CD4-positive, CD25-positive, alpha-beta regulatory T cell (primary cell): ENCODE data around the gene FOSL1. TPM values are rescaled to one million over a fixed set of nuclear protein-coding genes. Genes with fewer than 3 reads are reported as not detected.

ENCODE experiments used
- ATAC-seq, 2 donors: fragments of 150-1000 bp; cut with Tn5 transposase; one replicate each; pipeline ENCODE4 v1.10.0; 2021; ENCODE audit warnings: low read depth in 2 of 2, moderate number of reproducible peaks in 2 of 2, moderate library complexity in 1 of 2
- DNase-seq, 3 donors: peaks; one replicate each; pipeline versions ENCODE4 v3.0.0 to v3.0.0-alpha.2; 2012 to 2022; ENCODE audit warnings: mixed read lengths in 1 of 3
- H3K27ac ChIP-seq: one replicate; pipeline ENCODE4 v1.7.0; 2013; ENCODE audit warnings: mild to moderate bottlenecking, low read length; ENCODE audit not compliant: insufficient read depth, poor library complexity, severe bottlenecking
- H3K27me3 ChIP-seq: one replicate; pipeline ENCODE4 v1.7.0; 2013; ENCODE audit warnings: low read length; ENCODE audit not compliant: control insufficient read depth, insufficient read depth
- H3K36me3 ChIP-seq: one replicate; pipeline ENCODE4 v1.7.0; 2013; ENCODE audit warnings: mild to moderate bottlenecking, low read length, moderate library complexity; ENCODE audit not compliant: control insufficient read depth, insufficient read depth
- H3K4me1 ChIP-seq: 2 replicates; pipeline ENCODE4 v1.7.0; 2013; ENCODE audit warnings: mild to moderate bottlenecking, low read length; ENCODE audit not compliant: insufficient read depth, control insufficient read depth, poor library complexity, severe bottlenecking
- H3K4me3 ChIP-seq: one replicate; pipeline ENCODE4 v1.7.0; 2013; ENCODE audit warnings: low read depth, mild to moderate bottlenecking, low read length, moderate library complexity
- H3K9me3 ChIP-seq, 2 experiments: 1 replicate in 1 of 2; 2 replicates in 1 of 2; pipeline ENCODE4 v1.7.0; 2013; ENCODE audit warnings: low read length in 2 of 2, mild to moderate bottlenecking in 1 of 2, moderate library complexity in 1 of 2; ENCODE audit not compliant: control insufficient read depth in 2 of 2
- H3K27ac Mint-ChIP-seq, 3 donors: one replicate each; pipeline ENCODE4 v1.8.0; 2020 to 2022; ENCODE audit warnings: mild to moderate bottlenecking in 3 of 3, mixed read lengths in 3 of 3, moderate library complexity in 2 of 3
- H3K27me3 Mint-ChIP-seq: one replicate; pipeline ENCODE4 v1.8.0; 2022; ENCODE audit warnings: mild to moderate bottlenecking, mixed read lengths
- H3K36me3 Mint-ChIP-seq: one replicate; pipeline ENCODE4 v1.8.0; 2020; ENCODE audit warnings: mixed read lengths
- H3K4me1 Mint-ChIP-seq, 4 donors: one replicate each; pipeline ENCODE4 v1.8.0; 2020 to 2022; ENCODE audit warnings: mixed read lengths in 4 of 4, mild to moderate bottlenecking in 1 of 4
- H3K4me3 Mint-ChIP-seq, 4 donors: one replicate each; pipeline ENCODE4 v1.8.0; 2020 to 2022; ENCODE audit warnings: mild to moderate bottlenecking in 4 of 4, mixed read lengths in 4 of 4, moderate library complexity in 3 of 4
- H3K9me3 Mint-ChIP-seq, 7 donors: one replicate each; pipeline ENCODE4 v1.8.0; 2020 to 2022; ENCODE audit warnings: mixed read lengths in 7 of 7, mild to moderate bottlenecking in 3 of 7, moderate library complexity in 2 of 7
- polyA plus RNA-seq, 4 donors: library from polyadenylated mRNA; unstranded; fragments of 300-500 nt; fragmentation: Illumina TruSeq; gene quantifications; one replicate each; pipeline ENCODE4 v1.2.3, GENCODE V29; 2021
- total RNA-seq: library from RNA; stranded (reverse); gene quantifications from one replicate; pipeline ENCODE4 v1.2.3, GENCODE V29; 2022

The FOSL1 gene
- total and polyA plus RNA-seq, 5 donors from 2014 or later: 2.7 TPM; not detected in 4

DNA sequence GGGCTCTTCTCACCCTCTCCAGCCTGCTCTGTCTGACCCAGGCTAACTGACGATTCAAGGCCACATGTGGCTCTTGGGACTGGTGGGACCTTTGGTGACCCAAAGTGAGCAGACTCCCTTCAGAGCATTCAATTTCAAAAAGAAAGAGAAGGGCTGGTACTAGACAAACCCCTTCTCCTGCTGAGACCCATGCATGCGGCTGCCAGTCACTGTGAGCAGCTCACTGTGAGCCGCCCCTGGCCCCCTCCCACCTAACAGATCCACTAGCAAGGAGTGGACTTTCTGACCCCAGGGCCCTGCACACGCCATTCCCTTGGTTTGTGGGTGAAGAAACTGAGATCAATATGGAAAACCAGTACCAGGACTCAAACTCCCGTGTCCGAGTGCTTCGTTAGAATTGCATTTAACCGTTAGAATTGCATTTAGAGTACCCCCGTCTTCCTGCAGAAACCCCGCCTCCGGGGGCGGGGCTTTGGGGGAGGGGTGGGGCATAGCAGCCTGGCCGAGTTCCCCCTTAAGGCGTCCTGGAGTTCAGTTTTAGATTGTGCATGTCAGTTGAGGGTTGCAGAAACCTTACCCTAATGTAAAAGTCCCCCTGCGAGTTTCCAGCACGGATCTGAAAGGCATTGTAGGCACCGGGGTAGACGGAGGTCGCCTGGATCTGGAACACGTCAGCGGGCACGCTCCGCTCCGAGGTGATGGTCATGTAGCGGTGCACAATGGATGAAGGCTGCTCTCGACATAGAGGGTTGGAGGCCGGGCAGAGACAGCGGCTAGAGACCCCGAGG is 32.7 kb downstream of the FOSL1 start:
- Mint-ChIP-seq H3K27ac (no peak overlapping the region), H3K27me3 (peaks cover 6% of the 10 kb centered on the region), H3K36me3 (peaks cover 7% of the 10 kb centered on the region), H3K4me3 (peak overlapping the region in 2 of 4 donors; percentile 65 to 69), H3K4me1 (peaks cover 0 to 14% (median 5%) of the 10 kb centered on the region in 4 donors), H3K9me3 (no peaks in the 10 kb centered on the region)
- Histone ChIP-seq H3K9me3 (no peaks in the 10 kb centered on the region), H3K36me3 (peaks cover 36% of the 10 kb centered on the region), H3K4me1 (peaks cover 5% of the 10 kb centered on the region), H3K27ac (no peak overlapping the region), H3K27me3 (no peaks in the 10 kb centered on the region), H3K4me3 (no peak overlapping the region)
- ATAC-seq: no peak
- DNase-seq: no peak

DNA sequence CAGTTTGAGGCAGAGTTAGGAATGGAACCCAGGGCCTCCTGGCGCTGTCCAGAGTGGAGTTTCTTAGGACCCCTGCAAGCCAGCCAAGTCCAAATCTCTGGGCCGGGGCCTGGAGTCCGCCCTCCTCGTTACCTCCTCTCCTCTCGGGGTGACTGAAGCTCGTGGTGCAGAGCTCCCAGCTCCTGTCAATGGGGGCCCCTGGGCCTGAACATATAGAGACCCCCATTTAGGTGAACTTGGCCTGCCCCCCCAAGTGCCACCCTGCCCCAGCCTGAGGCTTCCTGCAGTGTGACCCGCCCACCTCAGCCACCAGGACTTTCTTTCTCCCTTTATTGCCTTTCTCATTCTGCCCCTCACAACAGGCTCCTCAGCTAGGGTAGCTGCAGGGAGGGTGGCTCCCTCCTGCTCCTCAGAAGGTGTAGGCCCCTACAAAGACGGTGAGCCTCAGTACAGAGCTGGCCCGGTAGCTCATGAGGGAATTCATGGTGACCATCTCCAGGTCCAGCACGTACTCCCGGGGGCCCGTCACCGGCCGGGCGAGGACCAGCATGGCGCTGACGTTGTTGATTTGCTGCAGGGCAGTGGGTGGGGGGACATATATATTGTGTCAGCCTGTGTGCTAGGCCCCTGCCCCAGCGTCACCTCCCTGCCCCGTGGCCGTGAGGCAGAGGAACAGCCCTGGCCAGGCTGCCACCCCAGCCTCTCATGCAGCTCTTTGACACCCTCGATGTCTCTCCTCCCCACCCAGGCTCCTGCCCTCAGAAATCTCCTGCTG is 33.5 kb downstream of the FOSL1 start:
- Histone ChIP-seq H3K27ac (no peak overlapping the region), H3K27me3 (no peaks in the 10 kb centered on the region), H3K36me3 (peaks cover 41% of the 10 kb centered on the region), H3K4me3 (no peak overlapping the region), H3K4me1 (peaks cover 9% of the 10 kb centered on the region), H3K9me3 (no peaks in the 10 kb centered on the region)
- H3K4me3 Mint-ChIP-seq: peak overlapping the region in 2 of 4 donors; percentile 65 to 69
- no peak overlapping the region for H3K27ac Mint-ChIP-seq
- no peak for DNase-seq
- ATAC-seq: no peak
- no peaks in the 10 kb centered on the region for H3K9me3 Mint-ChIP-seq
- peaks cover 8% of the 10 kb centered on the region for H3K36me3 Mint-ChIP-seq
- H3K4me1 Mint-ChIP-seq: peaks cover 0 to 13% (median 5%) of the 10 kb centered on the region in 4 donors
- peaks cover under 1% of the 10 kb centered on the region for H3K27me3 Mint-ChIP-seq

DNA sequence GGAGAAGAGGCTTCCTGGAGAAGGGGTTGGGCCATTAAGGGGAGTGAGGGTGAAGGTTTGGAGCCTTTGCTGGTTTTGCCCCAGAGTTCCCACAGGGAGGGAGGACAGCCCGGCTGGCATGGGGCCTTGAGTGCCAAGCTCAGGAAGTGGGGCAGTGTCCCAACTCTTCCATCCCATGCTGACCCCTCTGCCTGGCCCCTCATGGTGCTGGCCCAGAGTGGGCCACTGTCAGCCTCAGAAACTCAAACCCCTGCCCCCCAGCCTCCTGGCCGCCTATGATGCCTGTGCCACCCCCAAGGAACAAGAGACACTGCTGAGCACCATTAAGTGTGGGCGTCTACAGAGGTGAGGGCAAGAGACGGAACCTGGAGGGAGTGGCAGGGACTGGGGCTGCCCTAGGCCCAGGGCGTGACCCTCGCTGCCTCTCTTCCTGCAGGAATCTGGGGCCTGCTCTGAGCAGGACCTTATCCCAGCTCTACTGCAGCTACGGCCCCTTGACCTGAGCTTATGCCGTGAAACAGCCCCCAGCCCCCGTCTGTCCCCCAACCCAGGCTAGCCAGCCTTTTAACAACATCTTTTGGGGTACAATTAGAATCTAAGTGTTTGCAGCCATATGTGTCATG is 34.5 kb downstream of the FOSL1 start:
- H3K4me3 ChIP-seq: no peak overlapping the region
- Mint-ChIP-seq H3K36me3 (peaks cover 8% of the 10 kb centered on the region), H3K4me1 (peaks cover 0 to 15% (median 8%) of the 10 kb centered on the region in 4 donors), H3K27ac (peak overlapping the region in 1 of 3 donors; percentile 42), H3K4me3 (peak overlapping the region in 1 of 4 donors; percentile 27), H3K9me3 (no peaks in the 10 kb centered on the region), H3K27me3 (no peaks in the 10 kb centered on the region)
- H3K27ac ChIP-seq: no peak overlapping the region
- H3K4me1 ChIP-seq: peaks cover 19% of the 10 kb centered on the region
- ATAC-seq: no peak
- DNase-seq: no peak
- H3K9me3 ChIP-seq: no peaks in the 10 kb centered on the region
- peaks cover 41% of the 10 kb centered on the region for H3K36me3 ChIP-seq
- no peaks in the 10 kb centered on the region for H3K27me3 ChIP-seq

- ATAC-seq: no peak
- Histone ChIP-seq H3K4me1 (peaks cover 23% of the 10 kb centered on the region), H3K9me3 (no peaks in the 10 kb centered on the region), H3K27ac (no peak overlapping the region), H3K36me3 (peaks cover 41% of the 10 kb centered on the region), H3K4me3 (no peak overlapping the region), H3K27me3 (no peaks in the 10 kb centered on the region)
- H3K4me3 Mint-ChIP-seq: no peak overlapping the region
- no peak overlapping the region for H3K27ac Mint-ChIP-seq
- H3K27me3 Mint-ChIP-seq: no peaks in the 10 kb centered on the region
- H3K36me3 Mint-ChIP-seq: peaks cover 8% of the 10 kb centered on the region
- no peak for DNase-seq
- no peaks in the 10 kb centered on the region for H3K9me3 Mint-ChIP-seq
- H3K4me1 Mint-ChIP-seq: peaks cover 0 to 17% (median 11%) of the 10 kb centered on the region in 4 donors
Measured at GRCh38 chr11:65864706-65865471, 35.3 kb downstream of the FOSL1 start.

- H3K36me3 Mint-ChIP-seq: peaks cover 8% of the 10 kb centered on the region
- H3K4me3 Mint-ChIP-seq: no peak overlapping the region
- H3K27ac ChIP-seq: no peak overlapping the region
- no peaks in the 10 kb centered on the region for H3K9me3 Mint-ChIP-seq
- H3K27me3 ChIP-seq: no peaks in the 10 kb centered on the region
- H3K27me3 Mint-ChIP-seq: no peaks in the 10 kb centered on the region
- DNase-seq (no peak), ATAC-seq (no peak)
- peaks cover 31% of the 10 kb centered on the region for H3K4me1 ChIP-seq
- H3K4me1 Mint-ChIP-seq: peaks cover 0 to 22% (median 14%) of the 10 kb centered on the region in 4 donors
- no peaks in the 10 kb centered on the region for H3K9me3 ChIP-seq
- no peak overlapping the region for H3K4me3 ChIP-seq
- peaks cover 41% of the 10 kb centered on the region for H3K36me3 ChIP-seq
- no peak overlapping the region for H3K27ac Mint-ChIP-seq
Measured at GRCh38 chr11:65863889-65864705, 36.1 kb downstream of the FOSL1 start.

DNA sequence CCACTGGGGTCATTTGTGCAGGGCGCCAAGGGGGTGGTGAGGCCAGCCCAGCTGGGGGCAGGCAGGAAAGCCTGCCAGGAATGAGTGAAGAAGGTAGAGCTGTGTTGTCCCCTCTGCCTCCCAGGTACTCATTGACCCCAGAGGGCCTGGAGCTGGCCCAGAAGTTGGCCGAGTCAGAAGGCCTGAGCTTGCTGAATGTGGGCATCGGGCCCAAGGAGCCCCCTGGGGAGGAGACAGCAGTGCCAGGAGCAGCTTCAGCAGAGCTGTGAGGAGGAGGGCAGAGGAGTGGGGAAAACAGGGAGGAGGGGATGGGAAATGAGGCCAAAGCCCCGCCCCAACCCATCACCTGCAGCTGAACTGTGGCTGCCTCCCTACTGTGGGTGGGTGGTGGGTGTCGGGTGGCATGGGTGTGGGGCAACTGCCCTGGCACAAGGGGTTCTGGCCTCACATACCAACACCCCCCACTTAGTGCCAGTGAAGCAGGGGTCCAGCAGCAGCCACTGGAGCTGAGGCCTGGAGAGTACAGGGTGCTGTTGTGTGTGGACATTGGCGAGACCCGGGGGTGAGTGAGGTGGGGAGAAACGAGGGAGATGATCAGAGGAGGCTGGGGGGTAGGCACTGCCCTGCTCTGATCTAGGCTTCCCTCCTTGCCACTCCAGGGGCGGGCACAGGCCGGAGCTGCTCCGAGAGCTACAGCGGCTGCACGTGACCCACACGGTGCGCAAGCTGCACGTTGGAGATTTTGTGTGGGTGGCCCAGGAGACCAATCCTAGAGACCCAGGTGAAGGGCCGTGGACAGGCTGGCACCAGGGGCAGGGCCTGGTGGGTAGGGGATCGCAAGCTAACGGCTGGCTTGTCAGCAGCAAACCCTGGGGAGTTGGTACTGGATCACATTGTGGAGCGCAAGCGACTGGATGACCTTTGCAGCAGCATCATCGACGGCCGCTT is 37.0 kb downstream of the FOSL1 start:
- ATAC-seq (no peak), DNase-seq (no peak)
- Mint-ChIP-seq H3K27ac (peak overlapping the region in 2 of 3 donors; percentile 65 to 93), H3K27me3 (peaks cover 3% of the 10 kb centered on the region), H3K9me3 (no peaks in the 10 kb centered on the region), H3K4me1 (peaks cover 3 to 30% (median 20%) of the 10 kb centered on the region in 4 donors), H3K4me3 (peak overlapping the region in 1 of 4 donors; percentile 63), H3K36me3 (peaks cover 8% of the 10 kb centered on the region)
- Histone ChIP-seq H3K4me1 (peaks cover 40% of the 10 kb centered on the region), H3K9me3 (no peaks in the 10 kb centered on the region), H3K4me3 (no peak overlapping the region), H3K27me3 (no peaks in the 10 kb centered on the region), H3K27ac (no peak overlapping the region), H3K36me3 (peaks cover 41% of the 10 kb centered on the region)
